Measurements from ENCODE around the gene KCNN3.

GRCh38 chr1:154764181-154764580 is 105.9 kb downstream of the KCNN3 start:
- TF ChIP-seq EZH2 (IDR thresholded peaks at IDR 0.05) (no peak), EZH2phosphoT487 (IDR thresholded peaks at IDR 0.05) (no peak)
- TF ChIP-seq, protein P1, sequence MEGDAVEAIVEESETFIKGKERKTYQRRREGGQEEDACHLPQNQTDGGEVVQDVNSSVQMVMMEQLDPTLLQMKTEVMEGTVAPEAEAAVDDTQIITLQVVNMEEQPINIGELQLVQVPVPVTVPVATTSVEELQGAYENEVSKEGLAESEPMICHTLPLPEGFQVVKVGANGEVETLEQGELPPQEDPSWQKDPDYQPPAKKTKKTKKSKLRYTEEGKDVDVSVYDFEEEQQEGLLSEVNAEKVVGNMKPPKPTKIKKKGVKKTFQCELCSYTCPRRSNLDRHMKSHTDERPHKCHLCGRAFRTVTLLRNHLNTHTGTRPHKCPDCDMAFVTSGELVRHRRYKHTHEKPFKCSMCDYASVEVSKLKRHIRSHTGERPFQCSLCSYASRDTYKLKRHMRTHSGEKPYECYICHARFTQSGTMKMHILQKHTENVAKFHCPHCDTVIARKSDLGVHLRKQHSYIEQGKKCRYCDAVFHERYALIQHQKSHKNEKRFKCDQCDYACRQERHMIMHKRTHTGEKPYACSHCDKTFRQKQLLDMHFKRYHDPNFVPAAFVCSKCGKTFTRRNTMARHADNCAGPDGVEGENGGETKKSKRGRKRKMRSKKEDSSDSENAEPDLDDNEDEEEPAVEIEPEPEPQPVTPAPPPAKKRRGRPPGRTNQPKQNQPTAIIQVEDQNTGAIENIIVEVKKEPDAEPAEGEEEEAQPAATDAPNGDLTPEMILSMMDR (IDR thresholded peaks at IDR 0.05) = no peak
